ENCODE data around the gene PSORS1C1. TPM values are rescaled to one million over a fixed set of nuclear protein-coding genes. Genes with fewer than 3 reads are reported as not detected.

The PSORS1C1 gene
- total and polyA plus RNA-seq, 4 donors: 1.6 to 6.8 (median 3.6) TPM

DNA sequence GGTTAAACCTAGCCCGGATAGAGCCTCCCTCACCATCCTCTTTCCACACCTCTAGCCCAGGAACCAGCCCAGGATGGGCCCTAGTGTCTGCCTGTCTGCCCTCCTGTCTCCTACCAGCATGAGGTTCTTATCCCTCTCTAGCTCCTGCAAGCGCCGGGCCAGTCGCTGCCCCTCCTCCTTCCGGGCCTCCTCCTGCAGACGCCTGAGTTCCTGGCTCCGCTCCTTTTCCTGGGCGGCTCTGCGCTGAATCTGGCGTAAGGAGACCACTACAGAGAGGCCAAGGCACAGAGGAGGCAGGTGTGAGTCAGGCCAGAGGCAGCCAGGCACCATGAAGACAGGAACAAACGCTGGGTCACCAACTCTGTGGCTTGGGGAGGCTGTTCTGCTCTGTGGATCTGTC lies 28.5 kb downstream of the PSORS1C1 start:
- ATAC-seq (ENCODE audit: low FRiP score) (peak; percentile 57), DNase-seq (peak; percentile 89 to 90)
- Histone ChIP-seq H3K9me3 (ENCODE audit: control insufficient read depth, low read length) (no peaks in the 10 kb centered on the region), H3K4me1 (ENCODE audit: control insufficient read depth in 1 of 2, insufficient read depth in 2 of 2, low read length in 2 of 2) (no peaks in the 10 kb centered on the region), H3K36me3 (ENCODE audit: control insufficient read depth in 1 of 2, insufficient read depth in 2 of 2, low read length in 1 of 2) (no peaks in the 10 kb centered on the region), H3K27me3 (ENCODE audit: control insufficient read depth in 1 of 2, insufficient read depth in 2 of 2, low read length in 1 of 2) (no peaks in the 10 kb centered on the region), H3K4me3 (ENCODE audit: low read length in 2 of 2) (no peak overlapping the region), H3K27ac (ENCODE audit: low read depth in 1 of 2, low read length in 2 of 2) (no peak overlapping the region)
- 17 to 23% methylated on average over 11 of the region's 11 CpGs for whole genome bisulfite sequencing, 2 donors
- intact Hi-C loops (cut with DNase I): no loop called here

DNA sequence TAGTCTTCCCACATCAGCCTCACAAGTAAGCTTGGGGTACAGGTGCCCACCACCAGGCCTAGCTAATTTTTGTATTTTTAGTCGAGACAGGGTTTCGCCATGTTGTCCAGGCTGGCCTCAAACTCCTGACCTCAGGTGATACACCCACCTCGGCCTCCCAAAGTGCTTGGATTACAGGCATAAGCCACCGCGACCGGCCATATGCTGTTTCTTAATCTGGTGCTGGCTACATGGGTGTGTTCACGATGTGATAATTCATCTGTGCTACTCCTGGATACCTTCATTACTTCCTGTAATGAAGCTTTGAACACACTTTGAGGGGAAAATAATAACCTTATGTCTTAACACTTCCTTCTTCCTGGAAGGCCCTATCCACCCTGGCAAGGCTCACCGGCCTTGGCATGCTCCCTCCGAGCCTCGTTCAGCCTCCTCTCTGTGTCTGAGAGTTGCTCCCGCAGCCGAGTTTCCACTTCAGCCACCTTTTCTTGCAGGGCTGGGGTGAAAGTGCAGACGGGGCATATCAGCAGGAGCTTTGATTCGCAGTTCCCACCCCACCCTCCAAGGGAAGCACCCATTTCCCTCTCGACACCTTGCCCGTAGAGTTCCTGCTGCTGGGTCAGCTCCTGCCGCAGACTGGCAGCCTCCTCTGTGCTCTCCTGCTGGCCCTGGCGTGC lies 29.8 kb downstream of the PSORS1C1 start:
- ATAC-seq (ENCODE audit: low FRiP score) (no peak), DNase-seq (no peak)
- H3K27me3 ChIP-seq (ENCODE audit: control insufficient read depth in 1 of 2, insufficient read depth in 2 of 2, low read length in 1 of 2): no peaks in the 10 kb centered on the region
- 86 to 87% methylated on average over 18 of the region's 18 CpGs for WGBS, 2 donors
- intact Hi-C loops (cut with DNase I): no loop called here
- no peaks in the 10 kb centered on the region for H3K9me3 ChIP-seq (ENCODE audit: control insufficient read depth, low read length)
- H3K27ac ChIP-seq (ENCODE audit: low read depth in 1 of 2, low read length in 2 of 2): no peak overlapping the region
- H3K4me1 ChIP-seq (ENCODE audit: control insufficient read depth in 1 of 2, insufficient read depth in 2 of 2, low read length in 2 of 2): no peaks in the 10 kb centered on the region
- H3K4me3 ChIP-seq (ENCODE audit: low read length in 2 of 2): no peak overlapping the region
- H3K36me3 ChIP-seq (ENCODE audit: control insufficient read depth in 1 of 2, insufficient read depth in 2 of 2, low read length in 1 of 2): no peaks in the 10 kb centered on the region

DNA sequence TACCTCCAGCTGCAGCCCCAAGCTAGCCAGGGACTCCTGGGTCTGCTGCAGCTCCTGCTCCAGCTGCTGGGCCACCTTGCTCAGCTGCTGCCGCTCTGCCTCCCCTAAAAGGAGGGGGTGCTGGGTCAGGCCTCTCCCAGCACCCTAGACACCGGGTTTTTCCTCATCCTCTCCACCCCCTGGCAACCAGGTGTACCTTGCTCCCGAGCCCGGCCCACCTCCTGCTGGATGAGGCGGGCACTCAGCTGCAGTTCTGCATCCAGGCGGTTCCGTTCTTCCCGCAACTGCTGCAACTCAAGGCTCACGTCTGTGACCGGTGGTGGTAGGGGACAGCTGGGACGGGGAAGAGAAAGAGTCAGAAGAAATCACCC lies 30.4 kb downstream of the PSORS1C1 start:
- H3K4me3 ChIP-seq (ENCODE audit: low read length in 2 of 2): no peak overlapping the region
- WGBS, 2 donors: 77 to 85% methylated on average over 11 of the region's 11 CpGs
- DNase-seq (no peak), ATAC-seq (ENCODE audit: low FRiP score) (no peak)
- intact Hi-C loops (cut with DNase I): no loop called here
- H3K4me1 ChIP-seq (ENCODE audit: control insufficient read depth in 1 of 2, insufficient read depth in 2 of 2, low read length in 2 of 2): no peaks in the 10 kb centered on the region
- H3K27me3 ChIP-seq (ENCODE audit: control insufficient read depth in 1 of 2, insufficient read depth in 2 of 2, low read length in 1 of 2): no peaks in the 10 kb centered on the region
- H3K9me3 ChIP-seq (ENCODE audit: control insufficient read depth, low read length): no peaks in the 10 kb centered on the region
- H3K36me3 ChIP-seq (ENCODE audit: control insufficient read depth in 1 of 2, insufficient read depth in 2 of 2, low read length in 1 of 2): no peaks in the 10 kb centered on the region
- H3K27ac ChIP-seq (ENCODE audit: low read depth in 1 of 2, low read length in 2 of 2): no peak overlapping the region

DNA sequence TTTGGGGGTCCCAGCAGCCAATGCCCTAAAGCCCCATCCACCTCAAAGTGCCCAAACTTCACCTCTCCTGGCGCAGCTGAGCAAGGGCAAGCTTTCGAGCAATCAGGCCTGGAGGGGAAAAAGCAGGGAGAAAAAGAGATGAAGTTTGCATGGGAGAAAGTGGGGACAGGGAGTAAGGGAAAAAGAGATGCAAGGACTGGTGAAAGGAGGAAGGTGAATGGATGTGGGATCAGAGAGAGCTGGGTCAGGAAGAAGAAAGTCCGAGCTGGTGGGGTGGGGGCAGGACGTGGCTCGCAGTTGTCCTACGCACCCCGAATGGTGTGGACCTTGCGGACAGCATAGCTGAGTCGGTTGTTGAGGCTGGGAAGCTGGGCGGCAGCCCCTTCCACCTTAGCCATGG lies 30.8 kb downstream of the PSORS1C1 start:
- Histone ChIP-seq H3K4me3 (ENCODE audit: low read length in 2 of 2) (no peak overlapping the region), H3K4me1 (ENCODE audit: control insufficient read depth in 1 of 2, insufficient read depth in 2 of 2, low read length in 2 of 2) (no peaks in the 10 kb centered on the region), H3K27me3 (ENCODE audit: control insufficient read depth in 1 of 2, insufficient read depth in 2 of 2, low read length in 1 of 2) (no peaks in the 10 kb centered on the region), H3K9me3 (ENCODE audit: control insufficient read depth, low read length) (no peaks in the 10 kb centered on the region), H3K27ac (ENCODE audit: low read depth in 1 of 2, low read length in 2 of 2) (no peak overlapping the region), H3K36me3 (ENCODE audit: control insufficient read depth in 1 of 2, insufficient read depth in 2 of 2, low read length in 1 of 2) (no peaks in the 10 kb centered on the region)
- ATAC-seq (ENCODE audit: low FRiP score): no peak
- intact Hi-C loops (cut with DNase I): no loop called here
- 92 to 94% methylated on average over 10 of the region's 10 CpGs for WGBS, 2 donors
- DNase-seq: no peak

DNA sequence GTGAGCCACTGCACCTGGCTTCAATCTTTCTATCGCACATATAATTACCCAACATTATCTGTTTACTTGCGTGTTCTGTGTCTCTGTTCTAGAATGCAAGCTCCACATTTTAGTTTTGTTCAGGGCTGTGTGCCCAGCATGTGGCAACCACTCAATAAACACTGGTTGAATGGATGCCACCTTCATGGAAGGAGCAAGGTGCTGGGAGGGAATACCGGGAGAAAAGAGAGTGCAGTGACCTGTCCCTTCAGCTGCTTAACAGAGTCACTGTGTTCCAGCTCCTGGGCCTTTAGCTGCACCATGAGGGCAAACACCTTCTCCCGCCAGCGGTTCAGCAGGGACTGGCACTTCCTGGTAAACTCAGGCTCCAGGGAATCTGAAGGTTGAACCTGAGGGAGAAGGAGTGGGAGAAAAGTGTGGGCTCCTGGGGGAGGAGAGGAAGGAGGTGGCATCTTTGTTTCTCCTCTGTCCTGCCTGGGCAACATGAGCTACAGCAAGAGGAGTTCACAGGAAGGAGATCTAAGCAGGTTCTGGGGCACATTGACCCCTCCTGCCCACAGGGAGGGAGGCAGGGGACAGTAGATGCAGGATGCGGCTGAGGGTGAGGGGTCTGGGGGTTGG lies 35.3 kb downstream of the PSORS1C1 start:
- ATAC-seq (ENCODE audit: low FRiP score): no peak
- WGBS, 2 donors: 90 to 91% methylated on average over 6 of the region's 6 CpGs
- H3K36me3 ChIP-seq (ENCODE audit: control insufficient read depth in 1 of 2, insufficient read depth in 2 of 2, low read length in 1 of 2): no peaks in the 10 kb centered on the region
- DNase-seq: no peak
- no peaks in the 10 kb centered on the region for H3K27me3 ChIP-seq (ENCODE audit: control insufficient read depth in 1 of 2, insufficient read depth in 2 of 2, low read length in 1 of 2)
- no peaks in the 10 kb centered on the region for H3K4me1 ChIP-seq (ENCODE audit: control insufficient read depth in 1 of 2, insufficient read depth in 2 of 2, low read length in 2 of 2)
- intact Hi-C loops (cut with DNase I): no loop called here
- H3K27ac ChIP-seq (ENCODE audit: low read depth in 1 of 2, low read length in 2 of 2): no peak overlapping the region
- H3K9me3 ChIP-seq (ENCODE audit: control insufficient read depth, low read length): no peaks in the 10 kb centered on the region
- no peak overlapping the region for H3K4me3 ChIP-seq (ENCODE audit: low read length in 2 of 2)

DNA sequence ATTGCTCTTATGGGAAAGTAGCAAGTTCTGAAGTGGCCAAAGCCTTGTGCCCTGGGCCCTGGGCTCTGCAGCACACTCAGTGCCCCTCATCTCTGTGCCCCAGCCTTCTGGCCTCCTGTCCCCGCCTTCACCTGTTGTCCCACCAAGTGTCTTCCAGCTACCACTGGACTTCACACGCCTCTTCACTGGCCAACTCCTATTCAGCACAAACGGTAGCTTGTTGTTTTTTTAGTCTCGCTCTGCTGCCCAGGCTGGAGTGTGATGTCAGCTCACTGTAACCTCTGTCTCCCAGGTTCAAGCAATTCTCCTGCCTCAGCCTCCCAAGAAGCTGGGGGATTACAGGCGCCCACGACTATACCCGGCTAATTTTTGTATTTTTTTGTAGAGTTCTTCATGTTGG lies 38.2 kb downstream of the PSORS1C1 start:
- no peak overlapping the region for H3K27ac ChIP-seq (ENCODE audit: low read depth in 1 of 2, low read length in 2 of 2)
- ATAC-seq (ENCODE audit: low FRiP score) (no peak), DNase-seq (no peak)
- WGBS, 2 donors: 75 to 79% methylated on average over 7 of the region's 7 CpGs
- no peaks in the 10 kb centered on the region for H3K4me1 ChIP-seq (ENCODE audit: control insufficient read depth in 1 of 2, insufficient read depth in 2 of 2, low read length in 2 of 2)
- intact Hi-C loops (cut with DNase I): no loop called here
- H3K9me3 ChIP-seq (ENCODE audit: control insufficient read depth, low read length): no peaks in the 10 kb centered on the region
- no peak overlapping the region for H3K4me3 ChIP-seq (ENCODE audit: low read length in 2 of 2)
- no peaks in the 10 kb centered on the region for H3K27me3 ChIP-seq (ENCODE audit: control insufficient read depth in 1 of 2, insufficient read depth in 2 of 2, low read length in 1 of 2)
- no peaks in the 10 kb centered on the region for H3K36me3 ChIP-seq (ENCODE audit: control insufficient read depth in 1 of 2, insufficient read depth in 2 of 2, low read length in 1 of 2)

DNA sequence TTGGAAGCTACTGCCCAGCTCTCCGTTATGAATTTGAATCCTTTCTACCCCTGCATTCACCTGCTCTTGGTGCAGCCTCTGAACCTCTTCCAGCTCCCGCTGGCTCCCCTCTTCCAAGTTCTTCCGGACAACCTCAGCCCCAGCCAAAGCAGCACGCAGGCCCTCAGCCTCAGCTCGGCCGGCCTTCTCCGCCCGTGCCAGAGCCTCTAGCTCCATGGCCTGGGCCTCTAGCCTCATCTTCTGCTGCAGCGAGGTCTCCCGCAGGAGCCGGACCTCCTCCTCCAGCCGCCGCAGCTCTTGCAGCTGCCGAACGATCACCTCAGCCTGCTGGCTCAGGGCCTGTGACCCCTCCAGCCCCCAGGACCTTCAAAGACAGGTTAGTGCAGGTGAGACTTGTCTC lies 39.8 kb downstream of the PSORS1C1 start:
- no peak for DNase-seq
- no peaks in the 10 kb centered on the region for H3K36me3 ChIP-seq (ENCODE audit: control insufficient read depth in 1 of 2, insufficient read depth in 2 of 2, low read length in 1 of 2)
- intact Hi-C loops (cut with DNase I): no loop called here
- ATAC-seq (ENCODE audit: low FRiP score): no peak
- no peaks in the 10 kb centered on the region for H3K4me1 ChIP-seq (ENCODE audit: control insufficient read depth in 1 of 2, insufficient read depth in 2 of 2, low read length in 2 of 2)
- no peak overlapping the region for H3K27ac ChIP-seq (ENCODE audit: low read depth in 1 of 2, low read length in 2 of 2)
- 96% methylated on average over 15 of the region's 15 CpGs for WGBS, 2 donors
- no peaks in the 10 kb centered on the region for H3K9me3 ChIP-seq (ENCODE audit: control insufficient read depth, low read length)
- H3K4me3 ChIP-seq (ENCODE audit: low read length in 2 of 2): no peak overlapping the region
- no peaks in the 10 kb centered on the region for H3K27me3 ChIP-seq (ENCODE audit: control insufficient read depth in 1 of 2, insufficient read depth in 2 of 2, low read length in 1 of 2)

DNA sequence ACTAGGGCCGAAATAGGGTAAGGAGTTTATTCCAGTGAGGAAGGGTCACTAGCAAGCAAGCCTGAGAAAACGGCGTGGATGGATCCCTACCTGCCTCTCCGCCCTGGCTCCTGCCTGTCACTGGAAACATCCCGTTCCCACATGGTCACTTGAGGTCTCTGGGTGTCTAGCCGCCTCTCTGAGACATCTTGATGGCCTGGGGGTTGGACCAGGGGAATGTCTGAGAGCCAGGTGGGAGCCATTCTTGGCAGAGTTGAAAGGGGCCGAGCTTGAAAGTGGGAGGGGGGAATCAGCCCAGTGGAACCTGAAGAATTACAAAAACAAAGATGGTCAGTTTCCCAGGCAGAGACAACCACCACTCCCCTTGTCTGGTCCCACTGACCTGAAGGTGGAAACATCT lies 42.0 kb downstream of the PSORS1C1 start:
- DNase-seq: no peak
- Histone ChIP-seq H3K27ac (ENCODE audit: low read depth in 1 of 2, low read length in 2 of 2) (no peak overlapping the region), H3K27me3 (ENCODE audit: control insufficient read depth in 1 of 2, insufficient read depth in 2 of 2, low read length in 1 of 2) (no peaks in the 10 kb centered on the region), H3K4me3 (ENCODE audit: low read length in 2 of 2) (no peak overlapping the region), H3K36me3 (ENCODE audit: control insufficient read depth in 1 of 2, insufficient read depth in 2 of 2, low read length in 1 of 2) (no peaks in the 10 kb centered on the region), H3K4me1 (ENCODE audit: control insufficient read depth in 1 of 2, insufficient read depth in 2 of 2, low read length in 2 of 2) (no peaks in the 10 kb centered on the region), H3K9me3 (ENCODE audit: control insufficient read depth, low read length) (no peaks in the 10 kb centered on the region)
- ATAC-seq (ENCODE audit: low FRiP score): no peak
- 93 to 96% methylated on average over 7 of the region's 7 CpGs for WGBS, 2 donors
- intact Hi-C loops (cut with DNase I): no loop called here

DNA sequence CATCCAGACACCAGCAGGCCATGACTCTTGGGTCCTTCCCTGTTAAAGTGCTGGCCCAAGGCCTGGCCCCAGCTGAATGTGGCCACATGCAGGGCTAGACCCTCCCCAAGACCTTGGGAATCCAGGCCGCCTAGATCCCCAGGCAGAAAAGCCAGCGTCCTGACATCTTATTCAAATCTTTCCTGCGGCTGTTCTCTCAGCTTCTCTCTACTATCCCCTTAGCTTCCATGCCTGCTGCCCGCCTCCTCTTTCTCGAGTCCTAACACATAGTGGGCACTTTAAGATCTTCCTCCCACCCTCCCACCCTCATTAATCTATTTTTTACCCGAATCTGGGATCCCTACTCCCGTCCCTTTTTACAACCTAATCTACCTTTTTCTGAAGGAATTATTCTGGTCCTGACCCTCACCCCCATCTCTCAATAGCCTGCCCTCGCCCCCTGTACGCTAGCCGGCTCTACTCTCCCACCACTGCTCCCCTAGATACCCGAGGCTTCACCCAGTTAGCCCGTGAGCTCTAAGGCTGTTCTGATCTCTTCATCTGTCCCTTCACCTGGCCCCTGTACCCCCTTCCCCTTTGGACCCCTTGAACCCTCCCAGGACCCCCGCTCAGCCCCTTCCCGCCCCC lies 43.0 kb downstream of the PSORS1C1 start, which contains the start of gene CCHCR1:
Gene CCHCR1, minus strand, starts transcription at position 290 of the 627 bp plus-strand sequence. Its CDS starts 202 bp downstream, at position 88.
- WGBS, 2 donors: 3 to 5% methylated on average over 14 of the region's 14 CpGs

More for the DNA sequence above, 43.0 kb downstream of the PSORS1C1 start, which contains the start of gene CCHCR1:
- Histone ChIP-seq H3K4me1 (ENCODE audit: control insufficient read depth in 1 of 2, insufficient read depth in 2 of 2, low read length in 2 of 2) (no peaks in the 10 kb centered on the region), H3K4me3 (ENCODE audit: low read length in 2 of 2) (peak within 1 kb of the TSS; percentile 59 to 61), H3K9me3 (ENCODE audit: control insufficient read depth, low read length) (no peaks in the 10 kb centered on the region), H3K36me3 (ENCODE audit: control insufficient read depth in 1 of 2, insufficient read depth in 2 of 2, low read length in 1 of 2) (no peaks in the 10 kb centered on the region), H3K27ac (ENCODE audit: low read depth in 1 of 2, low read length in 2 of 2) (peak within 1 kb of the TSS in 1 of 2 donors; percentile 41), H3K27me3 (ENCODE audit: control insufficient read depth in 1 of 2, insufficient read depth in 2 of 2, low read length in 1 of 2) (no peaks in the 10 kb centered on the region)
- intact Hi-C loops (cut with DNase I): no loop called here
- ATAC-seq (ENCODE audit: low FRiP score) (no peak), DNase-seq (no peak)
